ENCODE data around the gene FANK1.

DNA sequence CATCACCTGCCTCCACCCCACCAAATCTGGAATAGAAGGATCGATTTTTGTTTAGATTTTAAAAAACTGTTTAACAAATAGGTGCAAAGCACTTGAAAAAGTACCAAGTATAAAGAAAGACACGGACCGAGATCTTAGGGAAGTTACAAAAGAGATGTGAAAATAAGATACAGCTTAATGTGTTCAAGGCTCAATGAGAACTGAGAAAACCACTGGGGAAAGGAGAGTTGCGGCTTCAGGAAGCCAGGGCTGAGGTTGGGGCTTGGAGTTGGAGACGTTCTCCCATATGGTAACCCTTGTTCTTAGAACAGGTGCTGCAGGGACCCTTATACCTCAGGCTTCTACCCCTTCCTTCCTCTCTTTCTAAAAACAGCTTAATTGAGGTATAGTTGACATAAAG, 140.2 kb downstream of the FANK1 start:
- TF ChIP-seq, protein P1, sequence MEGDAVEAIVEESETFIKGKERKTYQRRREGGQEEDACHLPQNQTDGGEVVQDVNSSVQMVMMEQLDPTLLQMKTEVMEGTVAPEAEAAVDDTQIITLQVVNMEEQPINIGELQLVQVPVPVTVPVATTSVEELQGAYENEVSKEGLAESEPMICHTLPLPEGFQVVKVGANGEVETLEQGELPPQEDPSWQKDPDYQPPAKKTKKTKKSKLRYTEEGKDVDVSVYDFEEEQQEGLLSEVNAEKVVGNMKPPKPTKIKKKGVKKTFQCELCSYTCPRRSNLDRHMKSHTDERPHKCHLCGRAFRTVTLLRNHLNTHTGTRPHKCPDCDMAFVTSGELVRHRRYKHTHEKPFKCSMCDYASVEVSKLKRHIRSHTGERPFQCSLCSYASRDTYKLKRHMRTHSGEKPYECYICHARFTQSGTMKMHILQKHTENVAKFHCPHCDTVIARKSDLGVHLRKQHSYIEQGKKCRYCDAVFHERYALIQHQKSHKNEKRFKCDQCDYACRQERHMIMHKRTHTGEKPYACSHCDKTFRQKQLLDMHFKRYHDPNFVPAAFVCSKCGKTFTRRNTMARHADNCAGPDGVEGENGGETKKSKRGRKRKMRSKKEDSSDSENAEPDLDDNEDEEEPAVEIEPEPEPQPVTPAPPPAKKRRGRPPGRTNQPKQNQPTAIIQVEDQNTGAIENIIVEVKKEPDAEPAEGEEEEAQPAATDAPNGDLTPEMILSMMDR (IDR thresholded peaks at IDR 0.05), result no peak
- no peak for TF ChIP-seq EZH2 (IDR thresholded peaks at IDR 0.05; ENCODE audit: borderline replicate concordance, insufficient read depth, low read depth, low read length, poor library complexity, severe bottlenecking)
